A673 (cell line): ENCODE results near the gene PLEKHG3.
A peak's percentile ranks its signal among the peaks of the same experiment; 100 is the strongest.

Source experiments
- CTCF ChIP-seq: fragments of 300-800, 200-600 bp; sonication (generic); conservative IDR thresholded peaks from 2 replicates; pipeline ENCODE4 v1.5.1; 2017; ENCODE audit warnings: low read depth, mild to moderate bottlenecking, antibody characterized with exemption, low read length, moderate library complexity, mixed read lengths
- EZH2 ChIP-seq: fragments of 200-600 bp; sonication (generic); IDR thresholded peaks from 2 replicates; pipeline ENCODE4 v1.6.1; 2017; ENCODE audit warnings: borderline replicate concordance, low read depth, mild to moderate bottlenecking, mixed read lengths, antibody characterized with exemption, low read length; ENCODE audit not compliant: poor library complexity, severe bottlenecking

- TF ChIP-seq EZH2 (no peak), CTCF (0 out of 2 replicates have a peak, but pooled peaks have one; percentile 19)
Observed at GRCh38 chr14:64725879-64726584, 21.8 kb downstream of the PLEKHG3 start.
